HEK293 (cell line): ENCODE data around the gene BCCIP.

Source experiments
- HOXC10 ChIP-seq: sonication (generic); formaldehyde crosslinking; IDR thresholded peaks from 2 replicates; pipeline ENCODE4 v1.8.1; 2023; ENCODE audit warnings: mild to moderate bottlenecking, missing genetic modification reagents
- IKZF3 ChIP-seq: fragments of 450-650 bp; IDR thresholded peaks from 2 replicates; pipeline ENCODE4 v1.5.0; 2018; ENCODE audit warnings: missing biosample characterization, mild to moderate bottlenecking, missing genetic modification characterization, moderate library complexity
- OSR2 ChIP-seq: fragments of 450-650 bp; formaldehyde crosslinking; IDR thresholded peaks from 2 replicates; pipeline ENCODE4 v1.5.1; 2016; ENCODE audit warnings: missing biosample characterization, missing genetic modification characterization
- RBAK ChIP-seq: fragments of 450-650 bp; formaldehyde crosslinking; IDR thresholded peaks from 2 replicates; pipeline ENCODE4 v1.5.1; 2016; ENCODE audit warnings: missing biosample characterization, missing genetic modification characterization
- ZBTB21 ChIP-seq: fragments of 450-650 bp; formaldehyde crosslinking; IDR thresholded peaks from 2 replicates; pipeline ENCODE4 v1.5.1; 2017; ENCODE audit warnings: missing biosample characterization, missing genetic modification characterization
- ZEB2 ChIP-seq: fragments of 450-650 bp; formaldehyde crosslinking; IDR thresholded peaks from 2 replicates; pipeline ENCODE4 v1.5.1; 2016; ENCODE audit warnings: missing biosample characterization, missing genetic modification characterization
- ZNF10 ChIP-seq: fragments of 450-650 bp; formaldehyde crosslinking; IDR thresholded peaks from 2 replicates; pipeline ENCODE4 v1.5.1; 2017; ENCODE audit warnings: missing biosample characterization, missing genetic modification characterization
- ZNF121 ChIP-seq: fragments of 450-650 bp; formaldehyde crosslinking; IDR thresholded peaks from 2 replicates; pipeline ENCODE4 v1.5.1; 2016; ENCODE audit warnings: missing biosample characterization, missing genetic modification characterization
- ZNF132 ChIP-seq: fragments of 450-650 bp; formaldehyde crosslinking; IDR thresholded peaks from 2 replicates; pipeline ENCODE4 v1.5.1; 2017; ENCODE audit warnings: missing biosample characterization, missing genetic modification characterization, borderline replicate concordance
- ZNF184 ChIP-seq: fragments of 450-650 bp; IDR thresholded peaks from 2 replicates; pipeline ENCODE4 v1.5.1; 2018; ENCODE audit warnings: missing biosample characterization, mild to moderate bottlenecking, missing genetic modification characterization
- ZNF223 ChIP-seq: fragments of 450-650 bp; formaldehyde crosslinking; IDR thresholded peaks from 2 replicates; pipeline ENCODE4 v1.5.1; 2016; ENCODE audit warnings: missing biosample characterization, missing genetic modification characterization
- ZNF324 ChIP-seq: fragments of 450-650 bp; formaldehyde crosslinking; IDR thresholded peaks from 2 replicates; pipeline ENCODE4 v1.5.1; 2016; ENCODE audit warnings: missing biosample characterization, missing genetic modification characterization
- ZNF335 ChIP-seq: fragments of 450-650 bp; formaldehyde crosslinking; conservative IDR thresholded peaks from 2 replicates; pipeline ENCODE4 v1.5.1; 2016; ENCODE audit warnings: missing biosample characterization, missing genetic modification characterization
- ZNF354C ChIP-seq: fragments of 450-650 bp; formaldehyde crosslinking; IDR thresholded peaks from 2 replicates; pipeline ENCODE4 v1.5.1; 2016; ENCODE audit warnings: missing biosample characterization, missing genetic modification characterization, low read depth, borderline replicate concordance
- ZNF391 ChIP-seq: fragments of 450-650 bp; formaldehyde crosslinking; IDR thresholded peaks from 2 replicates; pipeline ENCODE4 v1.5.1; 2016; ENCODE audit warnings: low read depth, missing biosample characterization, missing genetic modification characterization, borderline replicate concordance
- ZNF404 ChIP-seq: fragments of 450-650 bp; formaldehyde crosslinking; IDR thresholded peaks from 2 replicates; pipeline ENCODE4 v1.5.1; 2017; ENCODE audit warnings: missing biosample characterization, missing genetic modification characterization
- ZNF48 ChIP-seq: fragments of 450-650 bp; formaldehyde crosslinking; IDR thresholded peaks from 2 replicates; pipeline ENCODE4 v1.5.1; 2016; ENCODE audit warnings: missing biosample characterization, missing genetic modification characterization
- ZNF549 ChIP-seq: fragments of 450-650 bp; IDR thresholded peaks from 2 replicates; pipeline ENCODE4 v1.5.1; 2018; ENCODE audit warnings: missing biosample characterization, missing genetic modification characterization, mild to moderate bottlenecking, inconsistent platforms, moderate library complexity
- ZNF555 ChIP-seq: fragments of 450-650 bp; formaldehyde crosslinking; conservative IDR thresholded peaks from 2 replicates; pipeline ENCODE4 v1.5.1; 2017; ENCODE audit warnings: missing biosample characterization, mild to moderate bottlenecking, missing genetic modification characterization, inconsistent platforms
- ZNF600 ChIP-seq: fragments of 450-650 bp; formaldehyde crosslinking; IDR thresholded peaks from 2 replicates; pipeline ENCODE4 v1.5.1; 2016; ENCODE audit warnings: missing biosample characterization, missing genetic modification characterization
- ZNF629 ChIP-seq: fragments of 450-650 bp; formaldehyde crosslinking; IDR thresholded peaks from 2 replicates; pipeline ENCODE4 v1.5.1; 2017; ENCODE audit warnings: missing biosample characterization, missing genetic modification characterization
- ZNF701 ChIP-seq: fragments of 450-650 bp; formaldehyde crosslinking; IDR thresholded peaks from 2 replicates; pipeline ENCODE4 v1.5.1; 2016; ENCODE audit warnings: missing biosample characterization, missing genetic modification characterization
- ZNF707 ChIP-seq: fragments of 450-650 bp; formaldehyde crosslinking; IDR thresholded peaks from 2 replicates; pipeline ENCODE4 v1.5.1; 2016; ENCODE audit warnings: missing biosample characterization, missing genetic modification characterization
- ZNF776 ChIP-seq: fragments of 450-650 bp; formaldehyde crosslinking; IDR thresholded peaks from 2 replicates; pipeline ENCODE4 v1.5.0; 2017; ENCODE audit warnings: missing biosample characterization, missing genetic modification characterization, borderline replicate concordance
- ZXDB ChIP-seq: fragments of 450-650 bp; formaldehyde crosslinking; IDR thresholded peaks from 2 replicates; pipeline ENCODE4 v1.5.1; 2016; ENCODE audit warnings: missing biosample characterization, missing genetic modification characterization
- TF ChIP-seq, protein P1 (sequence below): fragments of 450-650 bp; formaldehyde crosslinking; IDR thresholded peaks from 2 replicates; pipeline ENCODE4 v1.5.1; 2016; ENCODE audit warnings: missing biosample characterization, missing genetic modification characterization
- TF ChIP-seq, protein P2 (sequence below): fragments of 450-650 bp; formaldehyde crosslinking; IDR thresholded peaks from 2 replicates; pipeline ENCODE4 v1.5.1; 2017; ENCODE audit warnings: missing biosample characterization, missing genetic modification characterization
- TF ChIP-seq, protein P3 (sequence below): fragments of 450-650 bp; formaldehyde crosslinking; IDR thresholded peaks from 2 replicates; pipeline ENCODE4 v1.5.1; 2016; ENCODE audit warnings: missing biosample characterization, missing genetic modification characterization
- TF ChIP-seq, protein P4 (sequence below): sonication (generic); formaldehyde crosslinking; IDR thresholded peaks from 2 replicates; pipeline ENCODE4 v1.8.1; 2022; ENCODE audit warnings: mild to moderate bottlenecking, moderate library complexity, missing genetic modification reagents
- TF ChIP-seq, protein P5 (sequence below): fragments of 450-650 bp; formaldehyde crosslinking; IDR thresholded peaks from 2 replicates; pipeline ENCODE4 v1.5.1; 2016; ENCODE audit warnings: missing biosample characterization, missing genetic modification characterization

Gene BCCIP

DNA sequence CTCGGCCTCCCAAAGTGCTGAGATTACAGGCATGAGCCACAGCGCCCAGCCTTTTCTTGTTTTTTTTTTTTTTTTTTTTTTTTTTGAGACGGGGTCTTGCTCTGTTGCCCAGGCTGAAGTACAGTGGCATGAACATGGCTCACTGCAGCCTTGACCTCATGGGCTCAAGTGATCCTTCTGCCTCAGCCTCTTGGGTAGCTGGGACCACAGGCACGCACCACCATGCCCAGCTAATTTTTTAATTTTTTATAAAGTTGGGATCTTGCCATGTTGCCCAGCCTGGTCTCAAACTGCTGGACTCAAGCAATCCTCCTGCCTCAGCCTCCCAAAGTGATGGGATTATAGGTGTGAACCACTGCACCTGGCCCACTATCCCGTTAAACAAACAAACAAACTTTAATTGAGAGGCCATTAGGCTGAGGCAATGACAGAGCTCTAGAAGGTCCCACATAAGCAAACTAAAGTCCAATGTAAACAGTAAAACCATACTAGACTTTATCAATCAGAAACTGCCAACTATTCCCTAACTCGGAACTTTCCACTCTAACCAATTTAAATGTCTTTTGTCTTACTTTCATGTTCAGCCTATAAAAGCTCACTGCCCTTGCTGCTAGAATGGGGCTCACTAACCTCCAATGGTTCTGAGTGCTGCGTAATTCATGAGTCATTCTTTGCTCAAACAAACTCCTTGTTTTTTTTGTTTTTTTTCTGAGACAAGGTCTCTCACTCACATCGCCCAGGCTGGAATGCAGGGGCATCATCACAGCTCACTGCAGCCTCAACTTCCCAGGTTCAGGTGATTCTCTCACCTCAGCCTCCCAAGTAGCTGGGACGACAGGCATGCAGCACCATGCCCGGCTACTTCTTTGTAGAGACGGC, 55.9 kb downstream of the BCCIP start (continued):
- TF ChIP-seq, protein P1, sequence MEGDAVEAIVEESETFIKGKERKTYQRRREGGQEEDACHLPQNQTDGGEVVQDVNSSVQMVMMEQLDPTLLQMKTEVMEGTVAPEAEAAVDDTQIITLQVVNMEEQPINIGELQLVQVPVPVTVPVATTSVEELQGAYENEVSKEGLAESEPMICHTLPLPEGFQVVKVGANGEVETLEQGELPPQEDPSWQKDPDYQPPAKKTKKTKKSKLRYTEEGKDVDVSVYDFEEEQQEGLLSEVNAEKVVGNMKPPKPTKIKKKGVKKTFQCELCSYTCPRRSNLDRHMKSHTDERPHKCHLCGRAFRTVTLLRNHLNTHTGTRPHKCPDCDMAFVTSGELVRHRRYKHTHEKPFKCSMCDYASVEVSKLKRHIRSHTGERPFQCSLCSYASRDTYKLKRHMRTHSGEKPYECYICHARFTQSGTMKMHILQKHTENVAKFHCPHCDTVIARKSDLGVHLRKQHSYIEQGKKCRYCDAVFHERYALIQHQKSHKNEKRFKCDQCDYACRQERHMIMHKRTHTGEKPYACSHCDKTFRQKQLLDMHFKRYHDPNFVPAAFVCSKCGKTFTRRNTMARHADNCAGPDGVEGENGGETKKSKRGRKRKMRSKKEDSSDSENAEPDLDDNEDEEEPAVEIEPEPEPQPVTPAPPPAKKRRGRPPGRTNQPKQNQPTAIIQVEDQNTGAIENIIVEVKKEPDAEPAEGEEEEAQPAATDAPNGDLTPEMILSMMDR (tag by site-specific recombination) = no peak
- TF ChIP-seq ZNF549 (tag by site-specific recombination) = peak; percentile 79
- peak; percentile 20; the same call in 1 of the 2 replicates for TF ChIP-seq OSR2 (tag by site-specific recombination)
- TF ChIP-seq, protein P2, sequence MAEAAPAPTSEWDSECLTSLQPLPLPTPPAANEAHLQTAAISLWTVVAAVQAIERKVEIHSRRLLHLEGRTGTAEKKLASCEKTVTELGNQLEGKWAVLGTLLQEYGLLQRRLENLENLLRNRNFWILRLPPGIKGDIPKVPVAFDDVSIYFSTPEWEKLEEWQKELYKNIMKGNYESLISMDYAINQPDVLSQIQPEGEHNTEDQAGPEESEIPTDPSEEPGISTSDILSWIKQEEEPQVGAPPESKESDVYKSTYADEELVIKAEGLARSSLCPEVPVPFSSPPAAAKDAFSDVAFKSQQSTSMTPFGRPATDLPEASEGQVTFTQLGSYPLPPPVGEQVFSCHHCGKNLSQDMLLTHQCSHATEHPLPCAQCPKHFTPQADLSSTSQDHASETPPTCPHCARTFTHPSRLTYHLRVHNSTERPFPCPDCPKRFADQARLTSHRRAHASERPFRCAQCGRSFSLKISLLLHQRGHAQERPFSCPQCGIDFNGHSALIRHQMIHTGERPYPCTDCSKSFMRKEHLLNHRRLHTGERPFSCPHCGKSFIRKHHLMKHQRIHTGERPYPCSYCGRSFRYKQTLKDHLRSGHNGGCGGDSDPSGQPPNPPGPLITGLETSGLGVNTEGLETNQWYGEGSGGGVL (tag by site-specific recombination) = peak; percentile 38; the same call in 1 of the 2 replicates
- TF ChIP-seq ZNF132 (tag by site-specific recombination) = no peak
- no peak for TF ChIP-seq ZNF404 (tag by site-specific recombination)
- TF ChIP-seq, protein P3, sequence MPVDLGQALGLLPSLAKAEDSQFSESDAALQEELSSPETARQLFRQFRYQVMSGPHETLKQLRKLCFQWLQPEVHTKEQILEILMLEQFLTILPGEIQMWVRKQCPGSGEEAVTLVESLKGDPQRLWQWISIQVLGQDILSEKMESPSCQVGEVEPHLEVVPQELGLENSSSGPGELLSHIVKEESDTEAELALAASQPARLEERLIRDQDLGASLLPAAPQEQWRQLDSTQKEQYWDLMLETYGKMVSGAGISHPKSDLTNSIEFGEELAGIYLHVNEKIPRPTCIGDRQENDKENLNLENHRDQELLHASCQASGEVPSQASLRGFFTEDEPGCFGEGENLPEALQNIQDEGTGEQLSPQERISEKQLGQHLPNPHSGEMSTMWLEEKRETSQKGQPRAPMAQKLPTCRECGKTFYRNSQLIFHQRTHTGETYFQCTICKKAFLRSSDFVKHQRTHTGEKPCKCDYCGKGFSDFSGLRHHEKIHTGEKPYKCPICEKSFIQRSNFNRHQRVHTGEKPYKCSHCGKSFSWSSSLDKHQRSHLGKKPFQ = peak; percentile 83
- TF ChIP-seq ZNF600 (tag by site-specific recombination) = peak; percentile 65; the same call in 1 of the 2 replicates
- TF ChIP-seq RBAK (tag by site-specific recombination) = no peak
- TF ChIP-seq ZBTB21 (tag by site-specific recombination) = peak; percentile 64
- TF ChIP-seq ZXDB (tag by site-specific recombination) = peak; percentile 79
- no peak for TF ChIP-seq ZNF48 (tag by site-specific recombination)
- TF ChIP-seq ZNF776 = no peak
- TF ChIP-seq ZNF10 (tag by site-specific recombination) = peak; percentile 57; the same call in 1 of the 2 replicates
- TF ChIP-seq ZNF391 = no peak
- TF ChIP-seq ZNF324 (tag by site-specific recombination) = peak; percentile 22; the same call in 1 of the 2 replicates
- TF ChIP-seq ZNF354C = no peak
- TF ChIP-seq ZNF121 = peak; percentile 90
- 0 out of 2 replicates have a peak, but pooled peaks have one; percentile 15 for TF ChIP-seq ZNF335
- no peak for TF ChIP-seq IKZF3 (tag by site-specific recombination)
- no peak for TF ChIP-seq HOXC10 (CRISPR knock-in tag)
- TF ChIP-seq ZNF555 (tag by site-specific recombination) = no peak
- TF ChIP-seq, protein P4, sequence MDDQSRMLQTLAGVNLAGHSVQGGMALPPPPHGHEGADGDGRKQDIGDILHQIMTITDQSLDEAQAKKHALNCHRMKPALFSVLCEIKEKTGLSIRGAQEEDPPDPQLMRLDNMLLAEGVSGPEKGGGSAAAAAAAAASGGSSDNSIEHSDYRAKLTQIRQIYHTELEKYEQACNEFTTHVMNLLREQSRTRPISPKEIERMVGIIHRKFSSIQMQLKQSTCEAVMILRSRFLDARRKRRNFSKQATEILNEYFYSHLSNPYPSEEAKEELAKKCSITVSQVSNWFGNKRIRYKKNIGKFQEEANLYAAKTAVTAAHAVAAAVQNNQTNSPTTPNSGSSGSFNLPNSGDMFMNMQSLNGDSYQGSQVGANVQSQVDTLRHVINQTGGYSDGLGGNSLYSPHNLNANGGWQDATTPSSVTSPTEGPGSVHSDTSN (CRISPR knock-in tag) = no peak
- TF ChIP-seq, protein P5, sequence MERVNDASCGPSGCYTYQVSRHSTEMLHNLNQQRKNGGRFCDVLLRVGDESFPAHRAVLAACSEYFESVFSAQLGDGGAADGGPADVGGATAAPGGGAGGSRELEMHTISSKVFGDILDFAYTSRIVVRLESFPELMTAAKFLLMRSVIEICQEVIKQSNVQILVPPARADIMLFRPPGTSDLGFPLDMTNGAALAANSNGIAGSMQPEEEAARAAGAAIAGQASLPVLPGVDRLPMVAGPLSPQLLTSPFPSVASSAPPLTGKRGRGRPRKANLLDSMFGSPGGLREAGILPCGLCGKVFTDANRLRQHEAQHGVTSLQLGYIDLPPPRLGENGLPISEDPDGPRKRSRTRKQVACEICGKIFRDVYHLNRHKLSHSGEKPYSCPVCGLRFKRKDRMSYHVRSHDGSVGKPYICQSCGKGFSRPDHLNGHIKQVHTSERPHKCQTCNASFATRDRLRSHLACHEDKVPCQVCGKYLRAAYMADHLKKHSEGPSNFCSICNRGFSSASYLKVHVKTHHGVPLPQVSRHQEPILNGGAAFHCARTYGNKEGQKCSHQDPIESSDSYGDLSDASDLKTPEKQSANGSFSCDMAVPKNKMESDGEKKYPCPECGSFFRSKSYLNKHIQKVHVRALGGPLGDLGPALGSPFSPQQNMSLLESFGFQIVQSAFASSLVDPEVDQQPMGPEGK (tag by site-specific recombination) = peak; percentile 20; the same call in 1 of the 2 replicates
- TF ChIP-seq ZNF707 (tag by site-specific recombination) = no peak
- no peak for TF ChIP-seq ZNF701 (tag by site-specific recombination)
- TF ChIP-seq ZNF184 (tag by site-specific recombination) = peak; percentile 12; the same call in 1 of the 2 replicates
- peak; percentile 88 for TF ChIP-seq ZNF629 (tag by site-specific recombination)
- TF ChIP-seq ZNF223 = no peak
- TF ChIP-seq ZEB2 = peak; percentile 61; the same call in 1 of the 2 replicates
